ENCODE measurements around the gene DPYD.

DNA sequence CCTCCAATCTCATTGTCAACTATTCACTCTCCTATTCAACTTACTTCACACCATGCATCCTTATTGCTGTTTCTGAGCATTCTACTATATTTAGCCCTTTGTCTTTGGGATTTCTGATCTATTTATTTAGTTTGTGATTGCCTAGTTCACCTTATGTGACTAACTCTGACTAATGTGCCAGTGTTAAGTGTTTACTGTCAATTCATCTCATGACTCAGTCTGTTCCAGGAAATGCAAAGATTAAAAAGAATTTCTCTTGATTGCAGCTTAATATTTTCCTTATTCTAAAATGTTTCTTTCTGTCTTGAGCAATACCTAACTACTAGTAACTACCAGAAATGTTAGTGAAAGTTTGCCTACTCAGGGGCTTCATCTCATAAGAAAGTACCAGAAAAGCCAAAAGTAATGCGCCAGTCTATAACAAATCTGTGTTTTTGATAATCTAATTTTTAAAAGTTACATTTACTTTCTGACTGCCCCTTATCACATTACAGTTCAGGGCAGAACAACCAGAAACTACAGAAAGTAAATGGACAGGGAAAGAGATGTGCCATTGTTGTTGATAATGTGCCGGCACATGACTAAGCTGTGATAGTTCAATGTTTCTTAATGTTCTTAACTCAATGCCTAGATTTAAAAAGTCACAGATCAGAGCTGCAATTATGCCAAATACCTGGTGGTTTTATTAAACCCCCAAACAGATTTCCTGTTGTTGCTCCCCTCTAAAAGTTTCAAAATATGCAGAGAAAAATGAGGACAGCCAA is 642.8 kb downstream of the DPYD start:
- TF ChIP-seq, protein P1, sequence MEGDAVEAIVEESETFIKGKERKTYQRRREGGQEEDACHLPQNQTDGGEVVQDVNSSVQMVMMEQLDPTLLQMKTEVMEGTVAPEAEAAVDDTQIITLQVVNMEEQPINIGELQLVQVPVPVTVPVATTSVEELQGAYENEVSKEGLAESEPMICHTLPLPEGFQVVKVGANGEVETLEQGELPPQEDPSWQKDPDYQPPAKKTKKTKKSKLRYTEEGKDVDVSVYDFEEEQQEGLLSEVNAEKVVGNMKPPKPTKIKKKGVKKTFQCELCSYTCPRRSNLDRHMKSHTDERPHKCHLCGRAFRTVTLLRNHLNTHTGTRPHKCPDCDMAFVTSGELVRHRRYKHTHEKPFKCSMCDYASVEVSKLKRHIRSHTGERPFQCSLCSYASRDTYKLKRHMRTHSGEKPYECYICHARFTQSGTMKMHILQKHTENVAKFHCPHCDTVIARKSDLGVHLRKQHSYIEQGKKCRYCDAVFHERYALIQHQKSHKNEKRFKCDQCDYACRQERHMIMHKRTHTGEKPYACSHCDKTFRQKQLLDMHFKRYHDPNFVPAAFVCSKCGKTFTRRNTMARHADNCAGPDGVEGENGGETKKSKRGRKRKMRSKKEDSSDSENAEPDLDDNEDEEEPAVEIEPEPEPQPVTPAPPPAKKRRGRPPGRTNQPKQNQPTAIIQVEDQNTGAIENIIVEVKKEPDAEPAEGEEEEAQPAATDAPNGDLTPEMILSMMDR (IDR thresholded peaks at IDR 0.05): no peak
- no peak for TF ChIP-seq POLR2A (IDR thresholded peaks at IDR 0.05)

All from uterus (tissue), 2 donors.